T-helper 2 cell (primary cell): ENCODE data around the gene RPL15.

Experiments used
- DNase-seq, 5 experiments: peaks; one replicate each; pipeline versions ENCODE4 v3.0.0 to v3.0.0-alpha.2; 2012 to 2022

The RPL15 gene

DNA sequence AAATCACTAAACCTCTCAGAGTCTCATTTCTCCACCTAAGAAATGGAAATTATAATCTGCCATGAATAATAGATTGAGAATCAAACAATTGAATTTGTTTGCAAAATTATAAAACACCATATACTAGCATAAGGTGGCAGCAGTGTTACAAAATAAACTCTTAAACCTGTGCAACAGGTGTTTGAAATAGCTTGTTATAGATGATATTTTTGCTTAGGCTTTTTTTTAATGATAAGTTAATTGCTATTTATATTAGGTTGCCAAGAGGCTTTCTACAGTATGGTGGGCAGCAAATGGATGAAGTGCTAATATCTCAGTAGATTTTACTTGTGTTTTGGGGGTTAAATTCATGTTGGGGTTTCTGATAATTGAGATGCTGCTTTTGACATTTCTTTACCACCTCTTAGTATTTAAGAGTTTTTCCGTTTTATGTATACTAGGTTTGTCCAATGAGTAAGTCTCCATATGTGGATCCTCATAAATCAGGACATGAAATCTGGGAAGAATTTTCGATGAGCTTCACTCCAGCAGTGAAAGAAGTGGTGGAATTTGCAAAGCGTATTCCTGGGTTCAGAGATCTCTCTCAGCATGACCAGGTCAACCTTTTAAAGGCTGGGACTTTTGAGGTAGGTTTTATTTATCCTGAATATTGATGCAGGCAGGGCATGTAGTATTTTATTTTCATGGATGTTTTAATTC lies 47.8 kb downstream of the RPL15 start:
- no peak for DNase-seq

- no peak for DNase-seq
Observed at GRCh38 chr3:23966328-23966727, 49.4 kb downstream of the RPL15 start.

DNA sequence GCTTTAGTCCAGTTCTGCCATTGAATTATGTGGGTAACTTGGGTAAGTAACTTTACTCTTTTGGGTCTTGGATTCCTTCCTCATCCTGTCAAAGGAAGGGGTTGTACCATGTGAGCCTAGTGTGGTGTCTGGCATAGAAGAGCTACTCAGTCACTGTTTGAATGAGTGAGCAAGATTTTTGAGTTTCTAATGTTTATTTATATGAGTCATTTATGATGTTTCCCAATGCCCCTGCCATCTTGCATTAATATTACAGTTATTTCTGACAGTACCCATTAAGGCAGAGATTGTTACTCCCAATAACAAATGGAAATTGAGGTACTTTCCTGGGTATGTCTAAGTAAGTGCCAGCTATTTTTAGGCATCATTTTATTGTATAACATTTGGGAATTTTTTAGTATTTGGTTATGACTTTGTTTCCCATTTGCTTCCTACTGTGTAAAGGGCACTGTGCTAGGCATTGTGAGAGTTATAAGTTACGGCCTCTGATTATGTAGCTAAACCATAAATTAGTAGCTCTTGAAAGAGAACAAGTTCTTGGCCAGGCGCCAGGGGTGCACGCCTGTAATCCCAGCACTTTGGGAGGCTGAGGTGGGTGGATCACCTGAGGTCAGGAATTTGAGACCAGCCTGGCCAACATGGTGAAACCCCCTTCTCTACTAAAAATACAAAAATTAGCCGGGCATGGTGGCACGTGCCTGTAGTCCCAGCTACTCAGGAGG lies 51.7 kb downstream of the RPL15 start:
- DNase-seq = no peak

DNA sequence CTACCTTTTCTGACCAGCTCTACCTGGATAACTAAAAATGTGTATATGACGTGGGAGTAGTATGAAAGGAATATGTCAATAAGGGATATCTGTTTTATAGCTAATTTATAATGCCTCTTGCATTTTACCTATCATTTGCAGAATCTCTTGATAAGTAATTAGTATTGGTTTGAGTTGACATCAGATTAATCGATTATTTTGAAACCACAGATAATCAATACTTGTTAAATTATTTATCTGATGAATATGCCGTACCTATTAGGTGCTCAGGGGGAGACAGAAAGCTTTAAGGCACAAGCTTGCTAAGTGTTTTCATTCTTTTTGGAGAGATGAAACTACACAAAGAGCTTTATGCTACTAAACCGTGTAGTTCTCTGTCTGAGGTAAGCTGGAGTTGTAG lies 52.5 kb downstream of the RPL15 start:
- DNase-seq = no peak
